LNCaP clone FGC (cell line): ENCODE results near the gene CD74.

Experiments
- DNase-seq: peaks from one replicate; pipeline ENCODE4 v3.0.0-alpha.2; 2011; ENCODE audit warnings: low read depth
- H3K4me3 ChIP-seq: 2 replicates; pipeline ENCODE4 v1.5.1; 2011; ENCODE audit warnings: mild to moderate bottlenecking, low read depth, low read length, control low read depth
- TF ChIP-seq, protein P1 (sequence below): IDR thresholded peaks from 2 replicates; pipeline ENCODE4 v1.5.1; 2012; ENCODE audit warnings: mild to moderate bottlenecking; ENCODE audit not compliant: control insufficient read depth, insufficient read depth; ENCODE audit errors: extremely low read depth

The CD74 gene

DNA sequence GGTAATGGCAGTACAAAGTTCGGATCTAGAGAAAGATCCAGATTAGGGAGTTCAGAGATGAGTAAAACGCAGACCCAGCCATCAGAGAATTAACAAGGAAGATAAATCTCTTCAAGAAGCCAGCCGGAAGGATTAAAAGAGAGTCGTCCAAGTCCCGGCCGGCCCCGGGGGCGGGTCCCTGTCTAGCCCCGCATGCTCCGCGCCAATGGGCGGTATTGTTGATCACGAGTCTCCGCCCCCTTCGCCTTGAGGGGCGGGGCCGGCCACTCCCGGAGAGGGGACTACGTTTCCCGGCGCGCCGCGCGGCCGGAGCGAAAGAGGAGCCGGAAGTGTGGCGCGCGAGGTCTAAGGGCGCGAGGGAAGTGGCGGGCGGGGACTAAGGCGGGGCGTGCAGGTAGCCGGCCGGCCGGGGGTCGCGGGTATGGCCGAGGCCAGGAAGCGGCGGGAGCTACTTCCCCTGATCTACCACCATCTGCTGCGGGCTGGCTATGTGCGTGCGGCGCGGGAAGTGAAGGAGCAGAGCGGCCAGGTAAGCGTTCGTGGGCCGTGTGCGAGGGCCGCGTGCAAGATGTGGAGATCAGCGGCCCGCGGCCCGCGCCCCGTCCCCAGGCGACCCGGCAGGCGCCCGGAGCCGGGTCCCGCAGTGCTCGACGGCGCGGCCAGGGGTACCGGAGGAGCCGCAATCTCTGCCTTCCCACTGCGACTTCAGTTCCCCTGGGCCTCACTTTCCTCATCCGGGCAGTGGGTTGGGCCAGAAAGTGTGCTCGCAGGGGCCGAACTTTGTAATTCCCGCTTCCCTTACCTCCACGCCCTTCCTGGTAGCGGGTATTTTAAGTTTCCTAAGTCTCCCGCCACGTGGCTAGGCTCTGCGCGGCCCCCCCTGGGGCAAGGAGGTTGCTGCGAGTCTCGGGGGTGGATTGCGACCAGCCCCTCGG lies 55.1 kb downstream of the CD74 start, which contains the start of gene TCOF1:
TSS of gene TCOF1 (plus strand) at position 372 of the 935 bp plus-strand sequence. CDS start at position 422, 50 bp downstream.
- peak within 1 kb of the TSS; percentile 91 for H3K4me3 ChIP-seq
- TF ChIP-seq, protein P1, sequence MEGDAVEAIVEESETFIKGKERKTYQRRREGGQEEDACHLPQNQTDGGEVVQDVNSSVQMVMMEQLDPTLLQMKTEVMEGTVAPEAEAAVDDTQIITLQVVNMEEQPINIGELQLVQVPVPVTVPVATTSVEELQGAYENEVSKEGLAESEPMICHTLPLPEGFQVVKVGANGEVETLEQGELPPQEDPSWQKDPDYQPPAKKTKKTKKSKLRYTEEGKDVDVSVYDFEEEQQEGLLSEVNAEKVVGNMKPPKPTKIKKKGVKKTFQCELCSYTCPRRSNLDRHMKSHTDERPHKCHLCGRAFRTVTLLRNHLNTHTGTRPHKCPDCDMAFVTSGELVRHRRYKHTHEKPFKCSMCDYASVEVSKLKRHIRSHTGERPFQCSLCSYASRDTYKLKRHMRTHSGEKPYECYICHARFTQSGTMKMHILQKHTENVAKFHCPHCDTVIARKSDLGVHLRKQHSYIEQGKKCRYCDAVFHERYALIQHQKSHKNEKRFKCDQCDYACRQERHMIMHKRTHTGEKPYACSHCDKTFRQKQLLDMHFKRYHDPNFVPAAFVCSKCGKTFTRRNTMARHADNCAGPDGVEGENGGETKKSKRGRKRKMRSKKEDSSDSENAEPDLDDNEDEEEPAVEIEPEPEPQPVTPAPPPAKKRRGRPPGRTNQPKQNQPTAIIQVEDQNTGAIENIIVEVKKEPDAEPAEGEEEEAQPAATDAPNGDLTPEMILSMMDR: no peak
- DNase-seq: peak; percentile 83

DNA sequence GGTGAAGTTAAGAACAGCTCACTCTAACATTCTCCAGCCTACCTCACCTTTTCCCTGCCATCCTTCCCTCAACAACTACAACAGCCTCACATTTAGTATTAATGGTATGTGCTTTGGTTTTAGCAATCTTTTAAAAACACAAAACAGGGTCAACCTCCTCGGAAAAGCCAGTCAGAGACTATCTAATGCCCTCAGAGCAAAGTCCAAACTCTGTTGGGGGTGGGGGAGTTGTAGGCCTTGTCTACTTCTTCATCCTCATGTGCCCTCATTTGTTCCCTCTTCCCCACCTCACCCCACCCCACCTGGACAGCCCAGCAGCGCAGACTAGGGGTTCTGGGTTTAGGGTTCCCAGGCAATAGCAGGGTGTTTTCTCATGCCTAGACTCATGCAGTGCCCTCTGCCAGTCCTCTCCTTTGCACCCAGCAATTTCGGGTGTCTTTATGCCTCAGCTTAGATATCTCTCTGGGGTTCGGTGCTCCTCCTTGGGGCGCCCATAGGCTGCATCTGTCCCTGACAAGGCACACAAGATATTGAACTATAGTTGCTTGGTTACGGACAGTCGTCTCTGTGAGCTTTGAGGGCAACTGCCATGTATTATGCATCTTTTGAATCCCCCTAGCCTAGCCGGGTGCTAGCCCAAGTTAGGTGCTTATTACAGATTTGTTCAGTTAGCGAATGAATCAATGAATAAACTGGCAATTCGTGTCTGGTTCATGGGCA lies 56.0 kb downstream of the CD74 start:
- H3K4me3 ChIP-seq: peak overlapping the region; percentile 91
- no peak for DNase-seq
- TF ChIP-seq, protein P1: no peak

DNA sequence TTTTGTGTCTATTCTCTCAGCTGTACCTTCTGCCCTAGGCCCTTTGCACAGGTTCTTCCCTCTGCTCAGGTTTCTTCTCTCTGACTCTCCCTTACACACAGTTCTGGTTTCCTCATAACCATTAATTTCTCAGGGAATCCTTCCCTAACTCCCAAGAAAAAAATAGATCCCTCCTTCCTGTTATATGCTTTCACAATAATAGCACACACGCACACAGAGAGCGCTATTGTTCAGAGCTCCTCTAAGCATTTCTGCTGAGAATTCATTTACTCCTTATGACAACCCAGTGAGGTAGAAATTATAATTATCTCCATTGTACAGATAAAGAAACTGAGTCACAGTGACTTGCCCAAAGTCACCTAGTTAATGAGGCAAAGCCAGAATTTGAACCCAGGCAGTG lies 56.9 kb downstream of the CD74 start:
- H3K4me3 ChIP-seq: no peak overlapping the region
- TF ChIP-seq, protein P1: no peak
- no peak for DNase-seq

DNA sequence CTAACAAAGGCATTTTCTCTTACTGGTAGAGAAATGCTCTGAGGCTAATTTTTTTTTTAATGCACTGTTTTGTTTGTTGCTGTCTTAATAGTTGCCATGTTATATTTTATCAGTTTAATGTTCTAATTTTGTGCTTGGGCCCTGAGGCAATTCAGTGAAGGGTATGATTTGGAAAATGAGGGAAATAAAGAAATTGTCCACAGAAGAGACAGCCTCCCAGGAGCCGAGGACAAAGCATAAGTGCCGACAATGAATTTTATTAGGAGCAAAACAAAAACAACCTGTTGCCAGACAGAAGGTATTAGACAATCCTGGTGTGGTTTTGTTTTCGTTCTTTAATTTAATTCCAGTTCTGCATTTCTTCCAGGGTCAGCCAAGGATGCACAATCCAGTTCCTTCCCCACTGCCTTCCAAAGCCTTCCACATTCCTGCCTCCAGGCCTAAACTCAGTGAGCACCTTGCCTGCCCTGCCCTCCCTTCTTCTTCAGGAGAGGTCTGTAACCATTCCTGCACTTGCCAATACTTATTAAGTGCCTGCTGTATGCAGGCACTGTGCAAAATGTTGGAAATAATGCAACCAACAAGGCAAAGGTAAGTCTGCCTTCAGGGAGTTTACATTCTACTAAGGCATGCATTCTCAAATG lies 59.6 kb downstream of the CD74 start:
- TF ChIP-seq, protein P1: no peak
- DNase-seq: no peak
- H3K4me3 ChIP-seq: no peak overlapping the region

DNA sequence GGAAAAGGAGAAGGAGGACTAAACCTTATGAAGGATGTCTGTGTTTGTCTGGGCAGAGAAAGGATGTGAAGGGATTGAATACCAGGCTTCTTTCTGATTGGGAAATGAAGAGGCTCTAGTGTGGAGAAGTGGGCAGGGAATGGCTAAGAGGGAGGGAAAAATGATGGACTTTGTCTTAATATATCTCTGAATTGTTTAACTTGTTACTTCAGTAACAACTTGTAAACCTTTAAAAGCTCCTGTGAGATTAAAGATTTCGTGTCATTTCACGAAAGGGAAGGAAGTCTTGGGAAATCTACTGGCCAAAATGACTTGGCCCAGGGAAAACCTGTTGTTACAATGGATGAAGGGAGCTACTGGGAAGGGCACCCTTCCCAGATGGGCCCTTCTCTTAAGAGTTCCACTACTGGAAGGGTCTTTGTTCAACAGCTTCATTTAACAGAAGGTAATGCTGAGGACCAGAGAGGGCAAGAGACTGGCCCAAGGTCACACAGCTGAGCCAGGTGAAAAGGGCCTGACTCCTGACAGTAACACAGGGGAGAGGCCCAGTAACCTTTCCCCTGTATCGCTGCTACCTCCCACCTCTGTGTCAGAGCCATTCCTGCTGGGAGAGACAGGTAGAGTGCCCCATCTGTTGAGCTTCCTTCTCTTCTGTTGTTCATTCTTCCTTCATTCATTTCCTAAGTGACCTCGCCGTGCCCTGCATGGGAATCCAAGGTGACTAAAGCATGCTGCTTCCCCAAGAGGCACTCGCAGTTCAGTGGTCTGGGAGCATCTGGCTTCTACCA lies 60.3 kb downstream of the CD74 start:
- no peak overlapping the region for H3K4me3 ChIP-seq
- DNase-seq: no peak
- TF ChIP-seq, protein P1: no peak
